Calu3 (cell line): ENCODE results near the gene TLL1. TPM values are rescaled to one million over a fixed set of nuclear protein-coding genes. Genes with fewer than 3 reads are reported as not detected.

Source experiments
- BruUV-seq: library from RNA; stranded (reverse); fragments of 400-500 nt; replicated peaks from 2 replicates; lab custom pipeline; 2021; lab: Mats Ljungman, UMichigan
- CTCF ChIA-PET: fragments of 300-600 bp; sonication (Branson Sonifier 250); formaldehyde crosslinking; loops from one replicate; lab custom pipeline; 2022; ENCODE audit warnings: antibody characterized with exemption; lab: Charles Lee
- DNase-seq: peaks from one replicate; pipeline ENCODE4 v3.0.0; 2022
- H3K27ac Mint-ChIP-seq: one replicate; pipeline ENCODE4 v1.8.0; 2022; ENCODE audit warnings: mixed read lengths; ENCODE audit not compliant: unreplicated experiment
- H3K27me3 Mint-ChIP-seq: one replicate; pipeline ENCODE4 v1.8.0; 2022; ENCODE audit warnings: mixed read lengths; ENCODE audit not compliant: unreplicated experiment
- H3K36me3 Mint-ChIP-seq: one replicate; pipeline ENCODE4 v1.8.0; 2022; ENCODE audit warnings: mild to moderate bottlenecking, moderate library complexity, mixed read lengths; ENCODE audit not compliant: insufficient read depth, unreplicated experiment
- H3K4me1 Mint-ChIP-seq: one replicate; pipeline ENCODE4 v1.8.0; 2022; ENCODE audit warnings: mild to moderate bottlenecking, low read depth, mixed read lengths; ENCODE audit not compliant: unreplicated experiment
- H3K4me3 Mint-ChIP-seq: one replicate; pipeline ENCODE4 v1.8.0; 2022; ENCODE audit warnings: mild to moderate bottlenecking, low read depth, moderate library complexity, mixed read lengths; ENCODE audit not compliant: unreplicated experiment
- H3K9me3 Mint-ChIP-seq: one replicate; pipeline ENCODE4 v1.8.0; 2022; ENCODE audit warnings: low read depth, mixed read lengths; ENCODE audit not compliant: unreplicated experiment
- intact Hi-C: fragments of 100-400 bp; cut with micrococcal nuclease; formaldehyde crosslinking; loops from one replicate; pipeline ENCODE4 v1.10.0; 2022; ENCODE audit not compliant: unreplicated experiment
- total RNA-seq: library from RNA; stranded (reverse); gene quantifications from 2 replicates; pipeline ENCODE4 v1.2.3, GENCODE V29; 2022
- TF ChIP-seq, protein P1 (sequence below): fragments of 200-600 bp; IDR thresholded peaks from one replicate; pipeline ENCODE4 v1.8.0; 2022; ENCODE audit warnings: antibody characterized with exemption; ENCODE audit not compliant: unreplicated experiment

TLL1 gene
- total RNA-seq, 1 experiment from 2014 or later: not detected

- no TSS peak for BruUV-seq
- no peaks in the 10 kb centered on the region for H3K4me1 Mint-ChIP-seq
- DNase-seq: no peak
Observed at GRCh38 chr4:166034965-166035364, 161.9 kb downstream of the TLL1 start.

GRCh38 chr4:166039822-166040221 lies 166.8 kb downstream of the TLL1 start:
- Mint-ChIP-seq H3K4me3 (no peak overlapping the region), H3K27ac (no peak overlapping the region), H3K9me3 (no peaks in the 10 kb centered on the region), H3K27me3 (no peaks in the 10 kb centered on the region), H3K4me1 (no peaks in the 10 kb centered on the region), H3K36me3 (no peaks in the 10 kb centered on the region)
- TF ChIP-seq, protein P1, sequence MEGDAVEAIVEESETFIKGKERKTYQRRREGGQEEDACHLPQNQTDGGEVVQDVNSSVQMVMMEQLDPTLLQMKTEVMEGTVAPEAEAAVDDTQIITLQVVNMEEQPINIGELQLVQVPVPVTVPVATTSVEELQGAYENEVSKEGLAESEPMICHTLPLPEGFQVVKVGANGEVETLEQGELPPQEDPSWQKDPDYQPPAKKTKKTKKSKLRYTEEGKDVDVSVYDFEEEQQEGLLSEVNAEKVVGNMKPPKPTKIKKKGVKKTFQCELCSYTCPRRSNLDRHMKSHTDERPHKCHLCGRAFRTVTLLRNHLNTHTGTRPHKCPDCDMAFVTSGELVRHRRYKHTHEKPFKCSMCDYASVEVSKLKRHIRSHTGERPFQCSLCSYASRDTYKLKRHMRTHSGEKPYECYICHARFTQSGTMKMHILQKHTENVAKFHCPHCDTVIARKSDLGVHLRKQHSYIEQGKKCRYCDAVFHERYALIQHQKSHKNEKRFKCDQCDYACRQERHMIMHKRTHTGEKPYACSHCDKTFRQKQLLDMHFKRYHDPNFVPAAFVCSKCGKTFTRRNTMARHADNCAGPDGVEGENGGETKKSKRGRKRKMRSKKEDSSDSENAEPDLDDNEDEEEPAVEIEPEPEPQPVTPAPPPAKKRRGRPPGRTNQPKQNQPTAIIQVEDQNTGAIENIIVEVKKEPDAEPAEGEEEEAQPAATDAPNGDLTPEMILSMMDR: no peak
- no TSS peak for BruUV-seq
- intact Hi-C loops: no loop called here
- CTCF ChIA-PET: interaction anchor here (1.0 kb wide), 1 partner anchor 46 kb away, joined by 3 read pairs; no protein-coding TSS in a partner anchor
- DNase-seq: no peak

More at GRCh38 chr4:166034965-166035364, 161.9 kb downstream of the TLL1 start:
- no peaks in the 10 kb centered on the region for H3K36me3 Mint-ChIP-seq
- H3K27me3 Mint-ChIP-seq: no peaks in the 10 kb centered on the region
- H3K27ac Mint-ChIP-seq: no peak overlapping the region
- H3K9me3 Mint-ChIP-seq: no peaks in the 10 kb centered on the region
- CTCF ChIA-PET: no interaction called here
- intact Hi-C loops: no loop called here
- no peak overlapping the region for H3K4me3 Mint-ChIP-seq
- TF ChIP-seq, protein P1: no peak

DNA sequence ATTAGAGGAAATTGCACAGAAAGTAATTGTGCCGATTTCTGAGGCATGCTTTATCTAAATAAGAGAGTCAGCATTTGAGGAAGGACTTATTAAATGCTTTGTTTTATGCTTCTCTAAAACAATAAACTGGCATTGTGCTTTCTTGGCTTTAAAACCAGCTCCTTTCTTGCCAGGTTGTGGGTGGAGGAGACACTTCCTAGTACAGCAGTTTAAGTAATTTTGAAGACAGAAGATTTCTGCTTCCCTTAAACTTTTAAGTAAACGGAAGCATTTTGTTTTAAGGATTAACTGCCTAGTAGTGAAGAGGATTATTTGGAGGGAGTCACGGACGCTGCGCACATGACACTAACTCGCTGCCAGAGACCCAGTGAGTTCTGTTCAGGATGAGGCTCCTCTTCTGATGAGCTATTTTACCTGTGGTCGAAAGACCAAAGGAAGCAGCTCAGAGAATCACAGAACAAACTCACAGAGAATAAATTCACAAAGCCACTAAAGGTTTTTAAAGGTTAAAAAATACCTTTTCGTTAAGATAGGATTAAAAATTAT lies 169.5 kb downstream of the TLL1 start:
- Mint-ChIP-seq H3K36me3 (no peaks in the 10 kb centered on the region), H3K9me3 (no peaks in the 10 kb centered on the region), H3K4me3 (no peak overlapping the region), H3K27me3 (no peaks in the 10 kb centered on the region), H3K27ac (no peak overlapping the region), H3K4me1 (no peaks in the 10 kb centered on the region)
- intact Hi-C loops: no loop called here
- CTCF ChIA-PET: no interaction called here
- DNase-seq: no peak
- BruUV-seq: no TSS peak
- TF ChIP-seq, protein P1: no peak

DNA sequence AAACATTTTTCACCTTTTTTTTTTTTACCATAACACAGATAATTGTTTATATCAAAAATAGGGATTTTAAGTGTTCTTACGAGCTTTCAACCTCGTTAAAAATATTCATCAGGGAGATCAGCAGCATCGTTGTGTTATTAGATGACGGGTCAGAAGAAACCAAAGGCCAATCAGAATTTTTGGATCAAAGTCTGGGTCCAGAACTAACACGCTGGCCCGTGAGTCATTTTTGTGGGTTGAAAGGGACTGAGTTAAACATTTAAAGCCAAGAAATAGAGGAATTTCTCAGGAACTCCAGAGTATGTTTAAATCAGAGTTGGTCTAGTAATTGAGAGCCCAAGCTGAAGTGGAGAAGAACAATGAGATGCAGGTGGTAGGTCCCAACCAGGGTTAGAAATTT lies 170.8 kb downstream of the TLL1 start:
- no peak for DNase-seq
- H3K9me3 Mint-ChIP-seq: no peaks in the 10 kb centered on the region
- H3K4me1 Mint-ChIP-seq: no peaks in the 10 kb centered on the region
- BruUV-seq: no TSS peak
- H3K4me3 Mint-ChIP-seq: no peak overlapping the region
- CTCF ChIA-PET: no interaction called here
- H3K36me3 Mint-ChIP-seq: no peaks in the 10 kb centered on the region
- intact Hi-C loops: no loop called here
- H3K27ac Mint-ChIP-seq: no peak overlapping the region
- H3K27me3 Mint-ChIP-seq: no peaks in the 10 kb centered on the region
- TF ChIP-seq, protein P1: no peak
